Stimulated activated CD4-positive, alpha-beta T cell treated with anti-CD3 and anti-CD28 coated beads, TNF-alpha, amount 100 ng/mL, for 1 hour (primary cell): Measurements from ENCODE around the gene STPG2.
A peak's percentile ranks its signal among the peaks of the same experiment; 100 is the strongest.

Experiments used
- DNase-seq, 3 donors: peaks; one replicate each; pipeline ENCODE4 v3.0.0-alpha.2; 2020; ENCODE audit warnings: low read depth in 3 of 3, low spot score in 1 of 3

Gene STPG2

GRCh38 chr4:98143001-98143899 is at the start of gene STPG2:
Gene STPG2 (minus strand): TSS chr4:98143476.
- DNase-seq, result peak; percentile 88 to 89 (median 88)

GRCh38 chr4:98185279-98185678 is 42.0 kb upstream of the STPG2 start:
- no peak for DNase-seq

- no peak for DNase-seq
These were observed 38.5 kb upstream of the STPG2 start for GRCh38 chr4:98181809-98182208.

- DNase-seq, result no peak
These were observed 36.7 kb upstream of the STPG2 start for GRCh38 chr4:98179951-98180350.

GRCh38 chr4:98176531-98176930 is 33.3 kb upstream of the STPG2 start:
- DNase-seq, result no peak

- no peak for DNase-seq
These were observed 26.8 kb upstream of the STPG2 start for GRCh38 chr4:98170035-98170434.

GRCh38 chr4:98166731-98167041 is 23.4 kb upstream of the STPG2 start:
- no peak for DNase-seq

GRCh38 chr4:98166025-98166730 is 22.9 kb upstream of the STPG2 start:
- DNase-seq, result no peak

GRCh38 chr4:98162696-98163095 is 19.4 kb upstream of the STPG2 start:
- no peak for DNase-seq

GRCh38 chr4:98151145-98151924 is 8.1 kb upstream of the STPG2 start:
- no peak for DNase-seq

- no peak for DNase-seq
These were observed 7.0 kb upstream of the STPG2 start for GRCh38 chr4:98150092-98150761.

- no peak for DNase-seq
These were observed 5.6 kb upstream of the STPG2 start for GRCh38 chr4:98148856-98149255.

GRCh38 chr4:98126141-98126540 is 17.1 kb downstream of the STPG2 start:
- no peak for DNase-seq

- no peak for DNase-seq
These were observed 17.7 kb downstream of the STPG2 start for GRCh38 chr4:98125585-98125984.

GRCh38 chr4:98117363-98117762 is 25.9 kb downstream of the STPG2 start:
- no peak for DNase-seq

GRCh38 chr4:98113012-98113411 is 30.3 kb downstream of the STPG2 start:
- no peak for DNase-seq

- DNase-seq, result no peak
These were observed 32.3 kb downstream of the STPG2 start for GRCh38 chr4:98110929-98111328.

GRCh38 chr4:98110214-98110613 is 33.1 kb downstream of the STPG2 start:
- no peak for DNase-seq

- no peak for DNase-seq
These were observed 40.6 kb downstream of the STPG2 start for GRCh38 chr4:98102660-98103059.

GRCh38 chr4:98101988-98102387 is 41.3 kb downstream of the STPG2 start:
- no peak for DNase-seq

GRCh38 chr4:98098764-98099163 is 44.5 kb downstream of the STPG2 start:
- no peak for DNase-seq
